Endometrial microvascular endothelial cells (primary cell): Measurements from ENCODE around the gene C6orf47. TPM values are rescaled to one million over a fixed set of nuclear protein-coding genes. Genes with fewer than 3 reads are reported as not detected.

ENCODE experiments used
- in situ Hi-C: cut with HindIII; loops from 2 replicates; pipeline ENCODE4 v1.10.0; 2017; ENCODE audit warnings: low sequenced_read_pairs, low pct_unique_long_range_greater_than_20kb; ENCODE audit errors: inconsistent ontology term
- total RNA-seq: library from RNA; depleted of rRNA; stranded (reverse); fragments of >200 nt; gene quantifications from one replicate; pipeline ENCODE4 v1.2.3, GENCODE V29; 2015; ENCODE audit errors: inconsistent ontology term

C6orf47 gene
- total RNA-seq, 1 donor from 2014 or later, result 17.2 TPM

DNA sequence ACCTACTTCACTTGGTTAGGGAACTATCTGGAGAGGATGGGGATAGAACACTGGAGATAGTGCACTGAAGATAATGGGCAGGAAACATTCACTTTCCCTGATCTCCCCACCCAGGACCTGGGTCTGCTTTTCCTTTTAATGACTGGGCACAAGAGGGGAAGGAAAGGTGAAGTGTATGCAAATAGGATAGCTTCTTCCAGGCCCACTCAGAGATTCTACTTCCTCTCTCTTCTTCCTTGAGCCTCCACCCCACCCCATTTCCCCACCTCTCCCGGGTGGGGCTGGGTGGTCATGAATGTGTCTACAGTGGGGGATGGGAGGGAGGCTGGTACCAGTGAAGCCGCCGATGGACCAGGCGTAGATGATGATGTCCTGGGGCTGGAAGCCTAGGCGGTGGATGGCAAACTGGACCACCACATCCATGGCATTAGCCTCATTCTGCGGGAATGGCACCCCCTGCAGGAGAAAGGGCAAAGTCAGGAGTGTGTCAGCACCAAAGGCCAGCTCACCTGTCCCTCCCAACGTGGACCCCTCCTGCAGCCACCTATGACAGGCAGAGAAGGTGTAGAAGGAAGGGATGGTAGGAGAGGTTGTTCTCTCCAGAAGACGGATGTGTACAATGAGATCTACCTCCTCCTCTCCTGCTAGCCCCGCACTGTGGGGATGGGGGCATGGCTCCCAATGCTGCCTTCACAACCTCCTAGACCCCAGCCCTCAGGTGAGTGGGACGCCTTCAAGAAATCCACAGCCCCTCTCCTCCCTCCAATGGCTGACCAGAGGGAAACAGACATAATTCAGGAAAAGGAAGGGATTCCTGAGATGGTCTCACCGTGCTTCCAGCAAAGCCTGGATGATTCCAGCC is 28.9 kb upstream of the C6orf47 start:
- in situ Hi-C loops, result no loop called here

DNA sequence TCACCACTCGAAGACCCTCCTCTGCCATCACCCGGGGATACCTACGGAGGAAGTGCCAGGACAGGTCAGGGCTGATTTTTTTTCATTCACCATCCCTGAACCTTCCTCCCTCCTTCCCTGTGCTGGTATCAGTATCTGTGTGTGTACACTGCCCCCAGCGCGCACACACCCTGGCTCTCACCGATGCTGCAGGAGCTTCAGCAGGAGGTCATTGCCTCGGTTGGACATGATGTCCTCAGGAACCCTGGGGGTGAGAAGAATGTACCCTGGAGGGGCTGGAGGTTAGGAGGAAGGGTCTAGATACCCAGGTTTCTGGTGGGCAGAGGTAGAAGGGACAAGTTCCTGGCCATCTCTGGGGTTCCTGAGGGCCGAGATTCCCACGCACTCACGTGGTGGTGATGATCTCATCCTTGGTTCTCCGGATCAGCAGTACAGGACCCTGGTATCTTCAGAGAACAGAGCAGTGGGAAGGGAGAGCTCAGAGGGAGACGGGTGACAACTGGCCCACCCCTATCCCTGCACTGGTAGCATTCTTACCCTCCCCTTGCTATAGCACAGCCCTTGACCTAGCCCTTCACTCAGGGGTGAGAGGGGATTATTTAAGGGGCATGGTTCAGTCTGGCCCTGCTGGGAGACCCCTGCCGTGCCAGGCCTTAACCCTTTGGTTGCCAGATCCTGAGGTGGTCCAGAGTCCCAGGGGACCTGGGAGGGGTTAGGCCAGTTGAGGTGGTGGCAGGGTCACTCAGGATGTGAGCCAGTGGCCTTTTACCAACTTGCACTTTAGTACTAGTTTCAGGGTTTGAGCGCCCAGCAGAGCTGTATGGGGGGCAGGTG is 27.5 kb upstream of the C6orf47 start:
- in situ Hi-C loops, result no loop called here

DNA sequence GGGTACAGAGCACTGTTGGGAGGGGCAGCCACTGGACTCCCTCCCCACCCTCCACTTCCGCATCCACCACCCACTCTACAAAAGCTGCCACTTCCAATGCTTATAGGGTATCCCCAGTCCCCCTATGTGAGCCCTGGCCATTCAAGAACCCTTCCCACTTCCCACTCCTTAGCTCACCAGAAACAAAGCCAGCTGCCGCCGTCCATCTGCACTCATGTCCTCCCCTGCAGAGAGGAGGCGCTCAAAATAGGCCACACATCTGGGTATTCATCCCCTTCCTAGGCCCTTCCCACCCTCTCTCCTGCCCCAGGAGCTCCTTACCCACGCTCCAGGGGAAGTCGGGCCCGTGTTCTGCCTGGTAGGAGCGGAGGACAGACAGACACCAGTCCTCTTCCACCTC is 26.7 kb upstream of the C6orf47 start:
- in situ Hi-C loops, result no loop called here

DNA sequence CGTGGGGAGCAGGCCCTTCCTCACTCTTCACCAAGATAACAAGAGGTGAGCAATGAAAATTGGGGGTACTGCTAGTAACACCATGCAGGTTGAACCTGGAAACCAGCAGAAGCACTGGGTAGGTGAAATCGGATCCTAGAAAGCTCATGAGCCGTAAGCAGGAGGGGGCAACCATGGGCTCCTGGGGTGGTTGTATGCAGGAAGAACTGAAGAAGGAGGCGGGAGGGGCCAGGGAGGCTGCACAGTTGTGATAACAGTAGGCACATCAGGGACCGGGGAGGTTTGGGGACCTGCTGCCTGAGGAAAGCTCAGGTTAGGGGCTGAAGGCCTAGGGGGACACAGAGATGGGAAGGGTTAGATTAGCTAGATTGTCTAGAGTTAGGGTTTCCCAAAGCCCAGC is 25.9 kb upstream of the C6orf47 start:
- in situ Hi-C loops, result no loop called here

DNA sequence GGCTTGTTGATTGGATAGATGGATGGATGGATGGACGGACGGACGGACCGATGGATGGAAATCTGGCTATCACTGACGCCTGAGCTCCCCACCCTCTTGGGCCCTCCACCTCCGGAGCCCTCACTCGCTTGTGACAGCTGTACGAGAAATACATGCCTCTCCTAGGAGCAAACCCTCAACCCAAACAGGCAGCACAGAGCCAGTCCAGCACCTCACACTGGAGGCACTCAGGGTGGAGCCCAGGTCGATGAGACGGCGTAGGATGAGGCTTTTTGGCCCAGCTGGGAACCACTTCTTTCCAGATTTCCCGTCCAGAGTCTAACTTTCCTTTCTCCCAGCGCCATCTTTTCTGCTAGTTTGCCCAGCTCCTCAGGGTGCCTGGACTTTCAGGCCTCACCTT is 23.0 kb upstream of the C6orf47 start:
- in situ Hi-C loops, result no loop called here

DNA sequence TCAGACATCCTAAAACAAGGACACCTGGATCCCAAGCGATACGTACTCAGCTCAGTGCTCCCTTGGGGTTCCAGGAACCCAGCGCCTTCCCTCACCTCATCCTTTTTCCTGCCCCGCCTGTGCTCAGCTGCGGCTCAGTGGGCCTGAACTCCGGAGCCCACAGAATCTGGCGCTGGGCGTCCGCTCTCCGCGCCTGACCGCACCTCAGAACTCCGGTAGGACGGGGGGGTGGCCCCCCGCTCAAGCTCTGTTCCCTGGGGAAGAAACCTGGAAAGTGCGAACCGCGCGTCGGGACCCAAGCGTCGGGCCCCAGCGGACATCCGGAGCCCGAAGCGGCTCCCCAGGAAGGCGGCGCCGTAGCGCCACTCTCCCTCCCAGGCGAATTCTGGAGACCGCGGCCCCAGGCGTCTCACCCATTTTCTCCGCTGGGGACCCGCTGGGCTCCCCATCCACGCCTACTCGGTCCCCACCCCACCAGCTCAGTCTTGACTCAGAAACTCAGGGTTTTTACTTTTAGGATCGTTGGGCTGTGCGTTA is 20.6 kb upstream of the C6orf47 start:
- in situ Hi-C loops, result no loop called here

DNA sequence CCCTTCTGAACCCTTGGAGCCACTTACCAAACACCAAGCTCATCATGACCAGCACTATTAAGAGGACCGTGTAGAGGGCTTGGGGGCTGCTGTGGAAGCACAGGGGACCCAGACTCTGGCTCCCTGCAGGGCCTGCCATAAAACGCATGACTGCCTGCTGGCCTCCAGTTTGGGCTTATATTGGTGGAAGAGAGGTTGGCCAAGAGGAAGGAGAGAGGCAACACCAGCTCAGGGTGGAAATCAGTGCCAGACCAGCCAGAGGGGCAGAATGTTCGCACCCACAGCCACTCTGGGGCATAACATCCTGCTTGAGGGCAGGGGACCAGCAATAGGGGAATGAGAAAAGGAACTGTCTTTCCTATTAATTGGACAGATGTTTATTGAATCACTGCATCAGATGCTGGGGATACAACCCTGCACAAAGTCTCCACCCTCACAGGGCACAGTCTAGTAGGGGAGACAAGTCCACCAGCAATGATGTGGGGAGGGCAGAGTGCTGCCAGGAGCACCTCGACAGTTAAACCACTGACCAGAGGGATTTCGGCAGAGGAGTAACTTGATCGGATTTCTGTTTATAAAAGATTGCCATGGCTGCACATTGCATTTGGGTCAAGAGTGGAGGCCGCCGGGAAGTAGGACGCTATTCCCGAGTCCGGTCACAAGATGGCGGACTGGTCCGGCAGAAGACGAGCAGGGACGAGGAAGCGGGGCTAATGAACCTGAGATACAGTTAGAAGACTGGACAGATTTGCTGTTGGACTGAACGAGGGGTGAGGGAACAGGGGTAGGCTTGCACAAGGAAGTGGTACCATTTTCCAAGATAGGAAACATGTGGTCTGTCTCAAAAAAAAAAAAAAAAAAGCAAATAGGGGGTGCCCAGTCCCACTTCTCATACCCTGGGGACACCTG is 19.9 kb upstream of the C6orf47 start, which contains the start of gene LY6G5C:
Gene LY6G5C (minus strand): TSS at position 842 of the 909 bp plus-strand sequence. CDS start 694 bp downstream, at position 148.
- in situ Hi-C loops, result no loop called here

DNA sequence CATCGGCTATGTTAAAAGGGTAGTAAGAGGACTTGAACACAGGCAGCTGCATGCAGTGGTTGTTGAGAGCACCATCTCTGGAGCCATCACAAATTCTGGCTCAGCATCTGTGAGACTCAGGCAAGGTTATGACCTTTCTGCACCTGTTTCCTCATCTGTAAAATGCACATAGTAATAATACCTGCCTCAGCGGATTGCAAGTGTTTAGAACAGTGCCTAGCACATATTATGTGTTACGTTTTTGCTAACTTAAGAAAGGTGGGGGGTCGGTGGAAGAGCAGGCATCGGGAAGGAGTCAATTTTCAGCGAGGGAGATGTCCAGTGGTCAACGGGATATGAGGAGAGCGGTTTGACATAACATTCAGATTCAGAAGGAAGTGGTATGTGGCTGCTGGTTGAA is 17.4 kb upstream of the C6orf47 start:
- in situ Hi-C loops, result no loop called here

DNA sequence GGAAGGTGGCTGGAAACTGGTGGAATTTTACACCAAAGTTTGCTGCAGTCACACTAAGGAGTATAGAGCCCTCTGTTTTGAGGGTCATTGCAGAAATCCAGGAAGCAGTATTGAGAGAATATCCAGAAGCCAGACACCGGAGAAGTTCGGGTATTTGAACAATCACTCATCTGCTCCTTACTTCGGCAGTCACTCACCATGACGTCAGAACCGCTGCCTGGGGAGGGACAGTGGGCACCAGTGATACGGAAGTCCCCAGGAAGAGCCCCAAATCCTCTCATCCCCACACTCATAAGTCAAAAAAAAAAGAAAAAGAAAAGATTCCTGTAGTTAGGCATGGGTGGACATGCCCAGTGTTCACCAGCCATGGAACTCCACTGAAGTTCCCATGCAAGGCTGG is 16.3 kb upstream of the C6orf47 start:
- in situ Hi-C loops, result no loop called here

DNA sequence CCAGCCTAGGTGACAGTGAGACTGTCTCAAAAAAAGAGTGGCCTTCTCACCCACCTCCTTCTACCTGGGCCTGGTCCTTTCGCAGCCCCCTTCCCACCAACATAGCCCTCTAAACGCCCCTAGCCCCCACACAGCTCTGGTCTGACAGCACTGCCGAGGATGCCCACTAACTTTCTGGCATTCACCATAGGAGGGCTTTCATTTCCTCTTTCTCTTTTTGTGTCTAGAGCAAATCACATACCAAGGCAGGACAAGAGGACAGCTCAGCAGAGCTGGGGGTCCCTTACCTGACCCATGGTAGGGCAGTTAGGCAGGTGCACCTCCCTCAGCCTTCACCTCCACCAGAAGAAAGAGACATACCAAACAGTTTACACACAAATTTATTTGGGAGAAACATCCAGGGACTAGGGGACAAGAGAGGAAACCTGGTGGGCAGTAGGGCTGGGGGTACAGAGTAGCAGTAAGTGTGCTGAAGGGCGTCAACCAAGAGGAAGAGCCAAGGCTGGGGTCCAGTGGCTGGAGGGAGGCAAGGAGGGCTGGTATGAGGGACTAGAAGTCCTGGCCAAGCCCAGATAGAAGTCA is 15.8 kb upstream of the C6orf47 start:
- in situ Hi-C loops, result no loop called here

DNA sequence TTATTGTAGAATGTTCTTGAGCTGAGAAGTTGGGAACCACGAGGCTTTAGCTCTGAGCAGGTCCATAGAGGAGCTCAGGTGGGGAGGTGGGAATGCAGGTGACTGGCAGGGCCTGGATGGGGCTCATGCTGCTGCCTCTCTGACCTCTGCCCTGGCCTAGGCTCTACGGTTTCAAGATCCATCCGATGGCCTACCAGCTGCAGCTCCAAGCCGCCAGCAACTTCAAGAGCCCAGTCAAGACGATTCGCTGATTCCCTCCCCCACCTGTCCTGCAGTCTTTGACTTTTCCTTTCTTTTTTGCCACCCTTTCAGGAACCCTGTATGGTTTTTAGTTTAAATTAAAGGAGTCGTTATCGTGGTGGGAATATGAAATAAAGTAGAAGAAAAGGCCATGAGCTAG is 9.1 kb upstream of the C6orf47 start, which contains the start of gene LY6G5B:
Gene LY6G5B (plus strand): TSS at position 301 of the 400 bp plus-strand sequence. CDS start 975 bp downstream, outside the sequence.
- in situ Hi-C loops, result no loop called here

DNA sequence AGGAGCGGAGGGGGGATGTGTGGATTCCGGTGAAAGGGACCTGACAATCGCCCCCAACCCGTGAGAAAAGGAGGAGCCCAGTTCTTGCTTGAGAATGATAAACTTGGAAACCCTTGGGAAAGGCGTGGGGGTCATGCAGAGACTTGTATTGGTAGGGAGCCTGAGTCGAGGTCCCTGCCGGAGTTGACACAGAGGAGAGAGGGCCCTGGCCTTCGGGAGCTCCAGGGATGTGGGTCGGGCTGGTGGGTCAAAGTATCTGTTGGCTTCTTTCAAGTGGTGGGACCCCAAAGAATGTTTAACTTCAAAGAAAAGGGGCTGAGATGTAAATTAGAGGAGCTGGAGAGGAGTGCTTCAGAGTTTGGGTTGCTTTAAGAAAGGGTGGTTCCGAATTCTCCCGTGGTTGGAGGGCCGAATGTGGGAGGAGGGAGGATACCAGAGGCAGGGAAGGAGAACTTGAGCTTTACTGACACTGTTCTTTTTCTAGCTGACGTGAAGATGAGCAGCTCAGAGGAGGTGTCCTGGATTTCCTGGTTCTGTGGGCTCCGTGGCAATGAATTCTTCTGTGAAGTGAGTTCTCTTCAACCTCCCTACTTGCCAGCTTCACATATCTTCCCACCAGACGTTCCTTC is 5.9 kb upstream of the C6orf47 start:
- in situ Hi-C loops, result no loop called here

DNA sequence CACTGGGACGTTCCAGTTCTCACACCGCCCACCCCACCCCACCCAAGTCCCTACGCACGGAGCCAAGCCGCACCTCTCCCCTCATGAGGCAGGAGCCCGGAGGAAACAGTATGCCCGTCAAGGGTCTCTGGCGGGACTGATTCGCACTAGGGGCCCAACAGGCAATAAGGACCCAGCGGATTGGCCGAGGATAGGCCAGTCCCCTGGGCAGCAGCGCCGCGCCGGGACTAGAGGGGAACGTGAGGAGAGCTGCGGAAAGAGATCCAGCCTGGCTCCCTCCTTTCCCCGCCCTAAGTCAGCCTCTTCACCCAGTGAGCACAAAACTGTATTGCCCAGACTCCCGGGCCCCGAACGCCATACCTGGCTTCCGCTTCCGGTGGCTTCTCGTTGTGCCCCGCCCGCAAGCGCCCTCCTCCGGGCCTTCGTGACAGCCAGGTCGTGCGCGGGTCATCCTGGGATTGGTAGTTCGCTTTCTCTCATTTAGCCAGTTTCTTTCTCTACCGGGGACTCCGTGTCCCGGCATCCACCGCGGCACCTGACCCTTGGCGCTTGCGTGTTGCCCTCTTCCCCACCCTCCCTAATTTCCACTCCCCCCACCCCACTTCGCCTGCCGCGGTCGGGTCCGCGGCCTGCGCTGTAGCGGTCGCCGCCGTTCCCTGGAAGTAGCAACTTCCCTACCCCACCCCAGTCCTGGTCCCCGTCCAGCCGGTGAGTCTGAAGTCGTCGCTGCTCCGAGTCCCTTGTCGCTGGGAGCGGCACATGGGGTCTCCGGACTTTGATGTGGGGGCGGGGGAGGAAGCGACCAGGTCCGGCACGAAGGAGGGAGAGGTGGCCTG is 5.1 kb upstream of the C6orf47 start, which contains the start of gene CSNK2B:
Gene CSNK2B (plus strand): TSS at position 580 of the 836 bp plus-strand sequence. CDS start 752 bp downstream, outside the sequence.
- in situ Hi-C loops, result no loop called here

DNA sequence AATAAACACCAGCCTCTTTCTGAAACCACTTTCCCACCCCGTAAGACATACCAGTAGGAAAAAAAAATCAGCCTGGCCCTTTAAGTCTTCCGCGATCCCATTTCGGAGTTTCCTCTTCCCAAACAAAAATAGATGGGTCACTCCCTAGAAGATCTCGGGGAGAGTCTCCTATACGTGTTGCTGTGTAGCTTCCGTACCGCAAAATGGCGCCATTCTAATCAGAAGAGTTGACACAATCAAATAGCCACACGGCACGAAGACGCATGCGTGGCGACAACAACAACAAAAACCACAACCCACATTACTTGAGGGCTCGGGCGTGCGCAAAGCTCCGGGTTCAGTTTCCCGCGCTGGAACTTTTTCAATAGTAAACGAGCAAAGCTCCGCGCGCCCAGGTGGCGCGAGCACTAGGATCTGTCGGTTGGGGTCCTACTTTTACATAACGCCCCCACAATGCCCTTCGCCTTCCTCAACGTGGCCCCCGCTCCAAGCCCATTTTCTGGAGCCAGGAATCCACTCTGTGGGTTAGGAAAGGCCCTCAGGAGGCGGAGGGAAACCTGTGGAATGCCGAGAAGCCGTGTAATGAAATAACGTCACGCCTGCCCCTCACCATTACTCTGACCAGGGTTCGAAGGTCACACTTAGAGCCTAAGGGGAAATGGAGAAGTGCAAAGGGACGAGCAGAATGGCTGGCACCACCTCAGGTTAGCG is 4.4 kb upstream of the C6orf47 start, which contains the start of gene GPANK1:
Gene GPANK1 (minus strand): TSS at position 208 of the 711 bp plus-strand sequence. CDS start 519 bp downstream, outside the sequence.
- in situ Hi-C loops, result no loop called here

DNA sequence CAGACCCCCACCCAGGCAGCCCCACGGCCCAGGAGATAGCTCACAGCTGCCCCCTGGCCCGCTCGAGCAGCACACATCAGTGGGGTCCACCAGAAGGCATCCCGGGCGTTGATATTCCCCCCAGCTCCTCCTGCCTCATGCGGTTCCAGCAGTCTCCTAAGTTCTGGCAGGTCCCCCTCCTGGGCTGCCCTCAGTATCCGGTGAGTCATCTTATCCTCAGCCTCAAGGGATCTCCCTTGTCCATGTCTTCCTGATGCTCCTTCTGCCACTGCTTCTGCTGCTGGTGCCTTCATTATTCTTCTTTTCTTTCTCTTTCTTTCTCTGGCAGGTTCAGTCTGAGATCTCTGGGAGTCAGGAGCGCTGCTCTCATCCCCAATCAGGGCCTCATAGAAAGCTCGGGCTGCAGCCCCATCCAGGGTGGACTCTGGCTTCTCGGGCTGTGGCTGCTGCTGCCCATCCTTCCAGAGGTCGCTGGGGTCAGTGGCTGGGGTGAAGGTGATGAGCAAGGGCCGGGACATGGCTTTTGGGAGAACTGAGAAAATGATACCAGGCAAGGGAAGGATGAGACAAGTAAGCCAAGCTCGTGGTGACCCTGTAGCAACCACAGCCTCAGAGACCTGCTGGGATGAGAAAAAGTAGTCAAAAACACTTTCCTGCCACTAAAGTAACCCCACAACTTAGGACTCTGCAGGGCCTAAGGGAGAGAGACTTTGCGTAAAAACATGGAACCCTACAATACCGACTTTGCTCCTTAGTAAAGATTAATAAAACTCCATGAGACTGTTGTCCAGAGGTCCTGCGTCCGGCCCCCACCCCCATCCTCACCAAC is 3.6 kb upstream of the C6orf47 start:
- in situ Hi-C loops, result no loop called here
